ENCODE measurements around the gene WWTR1. TPM values are rescaled to one million over a fixed set of nuclear protein-coding genes. Genes with fewer than 3 reads are reported as not detected.
A peak's percentile ranks its signal among the peaks of the same experiment; 100 is the strongest.

Gene WWTR1
- polyA plus RNA-seq, 2 of the 4 experiments (the other 2 are of a cell fraction): 99.7 to 164 TPM

- ChIA-PET CTCF (interaction anchor here (0.6 to 2.3 kb wide), 9 partner anchors 16 to 204 kb away, joined by 3 to 6 read pairs (median 4); partner anchors contain the start of gene COMMD2), POLR2A (interaction anchor here (0.6 to 2.2 kb wide), 7 partner anchors 10 to 595 kb away, joined by 3 to 31 read pairs (median 3); partner anchors contain the start of gene WWTR1)
- Histone ChIP-seq H3K4me1 (peaks cover 98% of the 10 kb centered on the region), H3K4me2 (peak overlapping the region; percentile 77), H3K27ac (peak overlapping the region; percentile 84 to 89), H3K4me3 (no peak overlapping the region), H3K9me3 (no peaks in the 10 kb centered on the region)
- WGBS (ENCODE audit: missing lambda C conversion rate): 66% methylated on average over 4 of the region's 4 CpGs
- ATAC-seq: peak; percentile 44 to 48; a peak in 4 of 6 replicates
- no peak for FAIRE-seq
- TF ChIP-seq MAZ (IDR thresholded peaks at IDR 0.05; ENCODE audit: borderline replicate concordance, low read depth, low read length): no peak
- TF ChIP-seq, protein P1, sequence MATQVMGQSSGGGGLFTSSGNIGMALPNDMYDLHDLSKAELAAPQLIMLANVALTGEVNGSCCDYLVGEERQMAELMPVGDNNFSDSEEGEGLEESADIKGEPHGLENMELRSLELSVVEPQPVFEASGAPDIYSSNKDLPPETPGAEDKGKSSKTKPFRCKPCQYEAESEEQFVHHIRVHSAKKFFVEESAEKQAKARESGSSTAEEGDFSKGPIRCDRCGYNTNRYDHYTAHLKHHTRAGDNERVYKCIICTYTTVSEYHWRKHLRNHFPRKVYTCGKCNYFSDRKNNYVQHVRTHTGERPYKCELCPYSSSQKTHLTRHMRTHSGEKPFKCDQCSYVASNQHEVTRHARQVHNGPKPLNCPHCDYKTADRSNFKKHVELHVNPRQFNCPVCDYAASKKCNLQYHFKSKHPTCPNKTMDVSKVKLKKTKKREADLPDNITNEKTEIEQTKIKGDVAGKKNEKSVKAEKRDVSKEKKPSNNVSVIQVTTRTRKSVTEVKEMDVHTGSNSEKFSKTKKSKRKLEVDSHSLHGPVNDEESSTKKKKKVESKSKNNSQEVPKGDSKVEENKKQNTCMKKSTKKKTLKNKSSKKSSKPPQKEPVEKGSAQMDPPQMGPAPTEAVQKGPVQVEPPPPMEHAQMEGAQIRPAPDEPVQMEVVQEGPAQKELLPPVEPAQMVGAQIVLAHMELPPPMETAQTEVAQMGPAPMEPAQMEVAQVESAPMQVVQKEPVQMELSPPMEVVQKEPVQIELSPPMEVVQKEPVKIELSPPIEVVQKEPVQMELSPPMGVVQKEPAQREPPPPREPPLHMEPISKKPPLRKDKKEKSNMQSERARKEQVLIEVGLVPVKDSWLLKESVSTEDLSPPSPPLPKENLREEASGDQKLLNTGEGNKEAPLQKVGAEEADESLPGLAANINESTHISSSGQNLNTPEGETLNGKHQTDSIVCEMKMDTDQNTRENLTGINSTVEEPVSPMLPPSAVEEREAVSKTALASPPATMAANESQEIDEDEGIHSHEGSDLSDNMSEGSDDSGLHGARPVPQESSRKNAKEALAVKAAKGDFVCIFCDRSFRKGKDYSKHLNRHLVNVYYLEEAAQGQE (IDR thresholded peaks at IDR 0.05): no peak
- no peak for TF ChIP-seq PBX3 (IDR thresholded peaks at IDR 0.05)
- TF ChIP-seq MYC (IDR thresholded peaks at IDR 0.05; ENCODE audit: borderline replicate concordance, low read length): no peak
- TF ChIP-seq JUN (IDR thresholded peaks at IDR 0.05): no peak
- no peak for TF ChIP-seq HOXB5 (CRISPR knock-in tag; IDR thresholded peaks at IDR 0.05)
- TF ChIP-seq, protein P2, sequence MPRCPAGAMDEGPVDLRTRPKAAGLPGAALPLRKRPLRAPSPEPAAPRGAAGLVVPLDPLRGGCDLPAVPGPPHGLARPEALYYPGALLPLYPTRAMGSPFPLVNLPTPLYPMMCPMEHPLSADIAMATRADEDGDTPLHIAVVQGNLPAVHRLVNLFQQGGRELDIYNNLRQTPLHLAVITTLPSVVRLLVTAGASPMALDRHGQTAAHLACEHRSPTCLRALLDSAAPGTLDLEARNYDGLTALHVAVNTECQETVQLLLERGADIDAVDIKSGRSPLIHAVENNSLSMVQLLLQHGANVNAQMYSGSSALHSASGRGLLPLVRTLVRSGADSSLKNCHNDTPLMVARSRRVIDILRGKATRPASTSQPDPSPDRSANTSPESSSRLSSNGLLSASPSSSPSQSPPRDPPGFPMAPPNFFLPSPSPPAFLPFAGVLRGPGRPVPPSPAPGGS (IDR thresholded peaks at IDR 0.05): no peak
- no peak for TF ChIP-seq NR3C1 (IDR thresholded peaks at IDR 0.05)
- no peak for TF ChIP-seq MAX (IDR thresholded peaks at IDR 0.05)
- no peak for TF ChIP-seq RARB (CRISPR knock-in tag; IDR thresholded peaks at IDR 0.05)
- no peak for TF ChIP-seq PHF8 (IDR thresholded peaks at IDR 0.05; ENCODE audit: borderline replicate concordance, low read depth)
- no peak for TF ChIP-seq SMC3 (IDR thresholded peaks at IDR 0.05)
- TF ChIP-seq USF2 (IDR thresholded peaks at IDR 0.05): no peak
- TF ChIP-seq RCOR1 (IDR thresholded peaks at IDR 0.05; ENCODE audit: low read depth, low read length): no peak
- no peak for DNase-seq (ENCODE audit: low read depth in 1 of 2, low spot score in 1 of 2)
Observed at GRCh38 chr3:149604125-149604875, 53.5 kb downstream of the WWTR1 start.

GRCh38 chr3:149603126-149604074 is 54.4 kb downstream of the WWTR1 start:
- DNase-seq (ENCODE audit: low read depth in 1 of 2, low spot score in 1 of 2) (peak; percentile 60 to 64), ATAC-seq (peak in 1 of 2 experiments; percentile 53; a peak in 3 of 6 replicates), FAIRE-seq (no peak)
- CTCF ChIA-PET: interaction anchor here (0.6 to 2.3 kb wide), 10 partner anchors 21 to 894 kb away, joined by 3 to 6 read pairs (median 4); partner anchors contain the start of genes COMMD2 and WWTR1
- POLR2A ChIA-PET: interaction anchor here (0.6 to 2.2 kb wide), 7 partner anchors 9 to 594 kb away, joined by 3 to 31 read pairs (median 3); partner anchors contain the start of gene WWTR1
- WGBS (ENCODE audit: missing lambda C conversion rate): 7% methylated on average over 3 of the region's 3 CpGs
- H3K4me2 ChIP-seq: peak overlapping the region; percentile 77
- H3K27ac ChIP-seq: peak overlapping the region; percentile 84 to 89
- peaks cover 98% of the 10 kb centered on the region for H3K4me1 ChIP-seq
- H3K4me3 ChIP-seq: no peak overlapping the region
- no peaks in the 10 kb centered on the region for H3K9me3 ChIP-seq
- no peak for TF ChIP-seq HMGXB4 (CRISPR knock-in tag; IDR thresholded peaks at IDR 0.05; ENCODE audit: borderline replicate concordance)
- no peak for TF ChIP-seq POLR2AphosphoS2 (conservative IDR thresholded peaks at IDR 0.05; ENCODE audit: low read length)
- TF ChIP-seq ATOH8 (CRISPR knock-in tag; IDR thresholded peaks at IDR 0.05; ENCODE audit: low read depth): no peak
- no peak; the same call in 1 of the 2 replicates for TF ChIP-seq FOSL2 (IDR thresholded peaks at IDR 0.05)
- peak; percentile 65 for TF ChIP-seq FOSL2 (CRISPR knock-in tag; IDR thresholded peaks at IDR 0.05)
- TF ChIP-seq CEBPB (IDR thresholded peaks at IDR 0.05): peak in 1 of 2 experiments; percentile 74; a peak in 3 of 4 replicates
- TF ChIP-seq USF2 (IDR thresholded peaks at IDR 0.05): no peak
- TF ChIP-seq NFE2L2 (conservative IDR thresholded peaks at IDR 0.05; ENCODE audit: low read length): no peak
- no peak for TF ChIP-seq SREBF2 (IDR thresholded peaks at IDR 0.05)
